ENCODE data around the gene ABCC2. TPM values are rescaled to one million over a fixed set of nuclear protein-coding genes. Genes with fewer than 3 reads are reported as not detected.

The ABCC2 gene
- polyA plus RNA-seq, 1 donor from 2014 or later: 2.0 TPM

DNA sequence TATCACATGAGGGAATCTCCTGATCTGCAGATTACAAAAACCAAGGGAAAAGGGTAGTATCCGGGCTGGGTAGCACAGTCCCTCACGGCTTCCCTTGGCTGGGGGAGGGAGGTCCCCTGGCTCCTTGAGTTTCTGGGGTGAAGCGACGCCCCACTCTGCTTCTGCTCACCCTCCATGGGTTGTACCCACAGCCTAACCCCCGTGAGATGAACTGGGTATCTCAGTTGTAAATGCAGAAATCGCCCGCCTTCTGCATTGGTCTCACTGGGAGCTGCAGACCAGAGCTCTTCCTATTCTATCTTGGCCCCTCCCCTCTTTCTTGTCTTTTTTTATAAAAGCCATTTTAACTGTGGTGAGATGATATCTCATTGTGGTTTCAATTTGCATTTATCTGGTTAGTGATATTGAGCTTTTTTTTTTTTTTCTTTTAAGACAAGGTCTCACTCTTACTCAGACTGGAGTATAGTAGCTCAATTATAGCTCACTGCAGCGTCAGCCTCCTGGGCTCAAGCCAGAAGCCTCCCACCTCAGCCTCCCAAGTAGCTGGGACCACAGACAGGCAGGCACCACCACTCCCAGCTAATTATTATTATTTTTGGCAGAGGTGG lies 87.8 kb downstream of the ABCC2 start:
- H2AFZ ChIP-seq (ENCODE audit: low read depth, low read length): no peak overlapping the region
- no peaks in the 10 kb centered on the region for H4K20me1 ChIP-seq (ENCODE audit: insufficient read depth)
- H3K9me3 ChIP-seq (ENCODE audit: low read length): no peaks in the 10 kb centered on the region
- TF ChIP-seq, protein P1, sequence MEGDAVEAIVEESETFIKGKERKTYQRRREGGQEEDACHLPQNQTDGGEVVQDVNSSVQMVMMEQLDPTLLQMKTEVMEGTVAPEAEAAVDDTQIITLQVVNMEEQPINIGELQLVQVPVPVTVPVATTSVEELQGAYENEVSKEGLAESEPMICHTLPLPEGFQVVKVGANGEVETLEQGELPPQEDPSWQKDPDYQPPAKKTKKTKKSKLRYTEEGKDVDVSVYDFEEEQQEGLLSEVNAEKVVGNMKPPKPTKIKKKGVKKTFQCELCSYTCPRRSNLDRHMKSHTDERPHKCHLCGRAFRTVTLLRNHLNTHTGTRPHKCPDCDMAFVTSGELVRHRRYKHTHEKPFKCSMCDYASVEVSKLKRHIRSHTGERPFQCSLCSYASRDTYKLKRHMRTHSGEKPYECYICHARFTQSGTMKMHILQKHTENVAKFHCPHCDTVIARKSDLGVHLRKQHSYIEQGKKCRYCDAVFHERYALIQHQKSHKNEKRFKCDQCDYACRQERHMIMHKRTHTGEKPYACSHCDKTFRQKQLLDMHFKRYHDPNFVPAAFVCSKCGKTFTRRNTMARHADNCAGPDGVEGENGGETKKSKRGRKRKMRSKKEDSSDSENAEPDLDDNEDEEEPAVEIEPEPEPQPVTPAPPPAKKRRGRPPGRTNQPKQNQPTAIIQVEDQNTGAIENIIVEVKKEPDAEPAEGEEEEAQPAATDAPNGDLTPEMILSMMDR (IDR thresholded peaks at IDR 0.05; ENCODE audit: poor library complexity, severe bottlenecking): no peak
- TF ChIP-seq MXI1 (conservative IDR thresholded peaks at IDR 0.05; ENCODE audit: poor library complexity, severe bottlenecking): no peak
- no peak overlapping the region for H3K27ac ChIP-seq (ENCODE audit: low read length)
- no peak overlapping the region for H3K9ac ChIP-seq (ENCODE audit: low read length)
- H3K4me2 ChIP-seq (ENCODE audit: low read length): no peak overlapping the region
- no peaks in the 10 kb centered on the region for H3F3A ChIP-seq (ENCODE audit: insufficient read depth, low read length, poor library complexity, severe bottlenecking)
- no peak overlapping the region for H3K4me3 ChIP-seq (ENCODE audit: low read length)
- no peaks in the 10 kb centered on the region for H3K9me2 ChIP-seq (ENCODE audit: insufficient read depth, low read length)
- H3K79me2 ChIP-seq (replicated peaks; ENCODE audit: insufficient read depth, low read length): no peaks in the 10 kb centered on the region
- H3K36me3 ChIP-seq (ENCODE audit: insufficient read depth, low read length): no peaks in the 10 kb centered on the region
- H3K27me3 ChIP-seq (ENCODE audit: insufficient read depth, low read depth, low read length): no peaks in the 10 kb centered on the region

DNA sequence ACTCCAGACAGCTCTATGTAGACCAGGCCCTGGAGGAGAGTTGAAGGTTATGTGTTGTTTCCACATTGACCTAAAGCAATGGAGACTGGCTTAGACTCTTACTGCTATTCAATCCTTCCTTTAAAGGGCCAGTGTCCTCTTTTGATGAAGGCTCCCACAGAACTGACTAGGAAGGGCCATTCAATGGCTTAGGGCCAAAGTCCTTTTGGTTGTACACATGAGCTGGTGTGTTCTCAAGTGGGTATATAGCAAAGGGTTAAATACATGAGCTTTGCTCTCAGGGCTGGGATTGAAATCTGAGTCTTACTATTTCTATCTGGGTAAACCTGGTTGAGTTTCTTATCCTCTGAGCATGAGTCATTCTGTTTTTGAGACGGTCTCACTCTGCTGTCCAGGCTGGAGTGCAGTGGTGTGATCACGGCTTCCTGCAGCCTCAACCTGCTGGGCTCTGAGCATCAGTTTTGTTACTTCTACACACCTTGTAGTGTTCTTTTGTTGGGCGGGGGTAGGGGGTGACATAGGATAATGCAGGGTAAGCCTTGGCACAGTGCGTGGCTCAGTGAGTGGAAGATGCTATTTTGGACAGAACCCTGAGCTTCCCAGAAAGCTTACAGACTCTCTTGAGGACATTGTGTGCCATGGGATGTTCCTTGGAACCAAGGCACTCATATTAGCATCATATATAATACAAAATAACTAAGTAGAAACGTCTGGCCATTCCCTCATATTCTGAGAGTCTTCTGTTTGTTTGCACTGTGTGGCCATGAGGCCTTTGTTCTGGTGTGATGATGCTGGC lies 90.1 kb downstream of the ABCC2 start:
- no peaks in the 10 kb centered on the region for H3K27me3 ChIP-seq (ENCODE audit: insufficient read depth, low read depth, low read length)
- H3F3A ChIP-seq (ENCODE audit: insufficient read depth, low read length, poor library complexity, severe bottlenecking): no peaks in the 10 kb centered on the region
- no peak overlapping the region for H3K27ac ChIP-seq (ENCODE audit: low read length)
- H3K9me3 ChIP-seq (ENCODE audit: low read length): no peaks in the 10 kb centered on the region
- H4K20me1 ChIP-seq (ENCODE audit: insufficient read depth): no peaks in the 10 kb centered on the region
- no peaks in the 10 kb centered on the region for H3K9me2 ChIP-seq (ENCODE audit: insufficient read depth, low read length)
- no peaks in the 10 kb centered on the region for H3K79me2 ChIP-seq (replicated peaks; ENCODE audit: insufficient read depth, low read length)
- TF ChIP-seq TAF1 (IDR thresholded peaks at IDR 0.05; ENCODE audit: low read depth) (no peak), EP300 (conservative IDR thresholded peaks at IDR 0.05; ENCODE audit: poor library complexity, severe bottlenecking) (no peak), SMC3 (conservative IDR thresholded peaks at IDR 0.05; ENCODE audit: poor library complexity) (no peak), EZH2 (IDR thresholded peaks at IDR 0.05; ENCODE audit: borderline replicate concordance, insufficient read depth, low read length, poor library complexity, severe bottlenecking) (no peak), POLR2AphosphoS5 (IDR thresholded peaks at IDR 0.05) (no peak), RAD21 (conservative IDR thresholded peaks at IDR 0.05) (no peak), MXI1 (conservative IDR thresholded peaks at IDR 0.05; ENCODE audit: poor library complexity, severe bottlenecking) (no peak)
- TF ChIP-seq, protein P1 (IDR thresholded peaks at IDR 0.05; ENCODE audit: poor library complexity, severe bottlenecking): no peak
- TF ChIP-seq, protein P2, sequence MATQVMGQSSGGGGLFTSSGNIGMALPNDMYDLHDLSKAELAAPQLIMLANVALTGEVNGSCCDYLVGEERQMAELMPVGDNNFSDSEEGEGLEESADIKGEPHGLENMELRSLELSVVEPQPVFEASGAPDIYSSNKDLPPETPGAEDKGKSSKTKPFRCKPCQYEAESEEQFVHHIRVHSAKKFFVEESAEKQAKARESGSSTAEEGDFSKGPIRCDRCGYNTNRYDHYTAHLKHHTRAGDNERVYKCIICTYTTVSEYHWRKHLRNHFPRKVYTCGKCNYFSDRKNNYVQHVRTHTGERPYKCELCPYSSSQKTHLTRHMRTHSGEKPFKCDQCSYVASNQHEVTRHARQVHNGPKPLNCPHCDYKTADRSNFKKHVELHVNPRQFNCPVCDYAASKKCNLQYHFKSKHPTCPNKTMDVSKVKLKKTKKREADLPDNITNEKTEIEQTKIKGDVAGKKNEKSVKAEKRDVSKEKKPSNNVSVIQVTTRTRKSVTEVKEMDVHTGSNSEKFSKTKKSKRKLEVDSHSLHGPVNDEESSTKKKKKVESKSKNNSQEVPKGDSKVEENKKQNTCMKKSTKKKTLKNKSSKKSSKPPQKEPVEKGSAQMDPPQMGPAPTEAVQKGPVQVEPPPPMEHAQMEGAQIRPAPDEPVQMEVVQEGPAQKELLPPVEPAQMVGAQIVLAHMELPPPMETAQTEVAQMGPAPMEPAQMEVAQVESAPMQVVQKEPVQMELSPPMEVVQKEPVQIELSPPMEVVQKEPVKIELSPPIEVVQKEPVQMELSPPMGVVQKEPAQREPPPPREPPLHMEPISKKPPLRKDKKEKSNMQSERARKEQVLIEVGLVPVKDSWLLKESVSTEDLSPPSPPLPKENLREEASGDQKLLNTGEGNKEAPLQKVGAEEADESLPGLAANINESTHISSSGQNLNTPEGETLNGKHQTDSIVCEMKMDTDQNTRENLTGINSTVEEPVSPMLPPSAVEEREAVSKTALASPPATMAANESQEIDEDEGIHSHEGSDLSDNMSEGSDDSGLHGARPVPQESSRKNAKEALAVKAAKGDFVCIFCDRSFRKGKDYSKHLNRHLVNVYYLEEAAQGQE (IDR thresholded peaks at IDR 0.05; ENCODE audit: borderline replicate concordance): no peak
- H3K9ac ChIP-seq (ENCODE audit: low read length): no peak overlapping the region
- no peak overlapping the region for H2AFZ ChIP-seq (ENCODE audit: low read depth, low read length)
- H3K4me3 ChIP-seq (ENCODE audit: low read length): no peak overlapping the region
- H3K4me2 ChIP-seq (ENCODE audit: low read length): no peak overlapping the region
- no peaks in the 10 kb centered on the region for H3K36me3 ChIP-seq (ENCODE audit: insufficient read depth, low read length)
